22Rv1 (cell line): ENCODE data around the gene GREB1L.

ENCODE experiments used
- ZFX ChIP-seq: fragments of 450-650 bp; IDR thresholded peaks from 2 replicates; pipeline ENCODE4 v1.6.1; 2017; ENCODE audit warnings: antibody characterized with exemption, borderline replicate concordance
- TF ChIP-seq, protein P1 (sequence below): fragments of 450-650 bp; IDR thresholded peaks from 2 replicates; pipeline ENCODE4 v1.5.1; 2017; ENCODE audit warnings: mild to moderate bottlenecking

DNA sequence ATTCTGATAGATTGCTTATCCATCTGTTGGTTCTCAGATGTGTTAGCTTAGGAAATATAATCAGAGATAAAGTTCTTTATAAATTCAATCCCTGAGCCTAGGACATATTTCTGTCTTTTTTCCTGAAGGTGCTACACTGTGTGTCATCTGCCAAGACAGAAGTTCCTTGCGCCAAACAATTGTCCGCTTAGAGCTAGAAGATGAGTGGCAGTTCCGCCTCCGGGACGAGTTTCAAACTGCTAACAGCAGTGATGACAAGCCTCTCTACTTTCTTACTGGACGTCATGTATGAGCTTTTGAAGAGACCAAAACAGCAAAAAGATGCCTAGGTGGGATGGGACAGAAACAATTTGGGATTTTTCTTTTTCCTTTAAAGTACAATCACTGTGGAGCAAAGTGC, 280.5 kb downstream of the GREB1L start:
- TF ChIP-seq, protein P1, sequence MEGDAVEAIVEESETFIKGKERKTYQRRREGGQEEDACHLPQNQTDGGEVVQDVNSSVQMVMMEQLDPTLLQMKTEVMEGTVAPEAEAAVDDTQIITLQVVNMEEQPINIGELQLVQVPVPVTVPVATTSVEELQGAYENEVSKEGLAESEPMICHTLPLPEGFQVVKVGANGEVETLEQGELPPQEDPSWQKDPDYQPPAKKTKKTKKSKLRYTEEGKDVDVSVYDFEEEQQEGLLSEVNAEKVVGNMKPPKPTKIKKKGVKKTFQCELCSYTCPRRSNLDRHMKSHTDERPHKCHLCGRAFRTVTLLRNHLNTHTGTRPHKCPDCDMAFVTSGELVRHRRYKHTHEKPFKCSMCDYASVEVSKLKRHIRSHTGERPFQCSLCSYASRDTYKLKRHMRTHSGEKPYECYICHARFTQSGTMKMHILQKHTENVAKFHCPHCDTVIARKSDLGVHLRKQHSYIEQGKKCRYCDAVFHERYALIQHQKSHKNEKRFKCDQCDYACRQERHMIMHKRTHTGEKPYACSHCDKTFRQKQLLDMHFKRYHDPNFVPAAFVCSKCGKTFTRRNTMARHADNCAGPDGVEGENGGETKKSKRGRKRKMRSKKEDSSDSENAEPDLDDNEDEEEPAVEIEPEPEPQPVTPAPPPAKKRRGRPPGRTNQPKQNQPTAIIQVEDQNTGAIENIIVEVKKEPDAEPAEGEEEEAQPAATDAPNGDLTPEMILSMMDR = no peak
- no peak for TF ChIP-seq ZFX
